GM19395 (cell line): Measurements from ENCODE around the gene TLCD3B.

Experiments used
- ATAC-seq: cut with Tn5 transposase; IDR thresholded peaks from one replicate; pipeline ENCODE4 v1.9.1; 2021; ENCODE audit warnings: mild to moderate bottlenecking, moderate library complexity; ENCODE audit not compliant: unreplicated experiment

Gene TLCD3B

DNA sequence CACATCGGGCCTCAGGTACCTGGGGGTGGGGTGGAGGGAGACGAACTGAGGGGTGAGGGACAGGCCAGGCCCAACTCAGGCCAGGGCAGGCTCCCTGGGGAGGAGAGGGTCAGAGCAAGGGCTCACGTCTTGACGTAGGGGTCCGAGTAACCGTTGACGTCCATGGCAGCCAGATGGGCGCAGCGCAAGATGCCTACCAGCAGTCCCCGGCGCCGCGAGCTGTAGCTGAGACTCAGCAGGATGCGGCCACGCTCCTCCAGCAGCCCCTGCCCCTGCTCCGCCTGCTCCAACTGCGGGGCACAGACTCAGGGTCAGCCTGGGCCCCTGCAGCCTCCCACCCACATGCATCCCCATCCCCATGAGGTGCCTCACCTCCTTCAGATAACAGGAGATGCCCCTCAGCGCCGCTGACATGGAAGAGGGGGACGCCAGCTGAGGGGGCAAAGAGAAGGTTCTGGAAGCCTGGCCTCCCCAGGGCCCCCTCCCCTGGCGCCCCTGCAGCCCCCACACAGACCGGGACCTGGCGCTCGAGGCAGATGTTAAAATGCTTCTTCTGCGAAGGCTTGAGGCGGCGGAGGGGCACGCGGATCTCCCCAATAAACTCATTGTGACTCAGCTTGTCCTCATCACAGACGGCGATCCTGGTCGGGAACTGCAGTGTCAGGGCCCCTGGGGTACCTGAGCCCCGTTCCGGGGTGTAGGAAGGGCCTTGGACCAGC, 24.3 kb downstream of the TLCD3B start:
- no peak for ATAC-seq

DNA sequence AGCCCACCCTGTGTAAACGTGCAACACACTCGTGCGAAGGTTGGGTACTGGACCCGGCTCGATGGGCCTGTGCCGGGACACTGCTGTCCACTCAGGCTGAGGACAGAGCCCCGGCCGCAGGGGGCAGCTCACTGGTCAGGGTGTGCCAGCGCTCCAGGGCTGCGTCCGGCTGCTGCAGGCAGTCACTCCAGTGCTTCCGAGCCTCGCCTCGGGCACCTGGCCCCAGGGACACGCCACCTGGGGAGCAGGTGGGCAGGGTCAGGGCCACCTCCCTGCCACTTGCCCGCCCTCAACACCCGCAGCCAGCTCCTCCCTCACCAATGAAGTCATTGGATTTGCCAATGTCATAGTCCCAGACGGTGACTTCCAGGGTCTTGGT, 25.0 kb downstream of the TLCD3B start:
- no peak for ATAC-seq

DNA sequence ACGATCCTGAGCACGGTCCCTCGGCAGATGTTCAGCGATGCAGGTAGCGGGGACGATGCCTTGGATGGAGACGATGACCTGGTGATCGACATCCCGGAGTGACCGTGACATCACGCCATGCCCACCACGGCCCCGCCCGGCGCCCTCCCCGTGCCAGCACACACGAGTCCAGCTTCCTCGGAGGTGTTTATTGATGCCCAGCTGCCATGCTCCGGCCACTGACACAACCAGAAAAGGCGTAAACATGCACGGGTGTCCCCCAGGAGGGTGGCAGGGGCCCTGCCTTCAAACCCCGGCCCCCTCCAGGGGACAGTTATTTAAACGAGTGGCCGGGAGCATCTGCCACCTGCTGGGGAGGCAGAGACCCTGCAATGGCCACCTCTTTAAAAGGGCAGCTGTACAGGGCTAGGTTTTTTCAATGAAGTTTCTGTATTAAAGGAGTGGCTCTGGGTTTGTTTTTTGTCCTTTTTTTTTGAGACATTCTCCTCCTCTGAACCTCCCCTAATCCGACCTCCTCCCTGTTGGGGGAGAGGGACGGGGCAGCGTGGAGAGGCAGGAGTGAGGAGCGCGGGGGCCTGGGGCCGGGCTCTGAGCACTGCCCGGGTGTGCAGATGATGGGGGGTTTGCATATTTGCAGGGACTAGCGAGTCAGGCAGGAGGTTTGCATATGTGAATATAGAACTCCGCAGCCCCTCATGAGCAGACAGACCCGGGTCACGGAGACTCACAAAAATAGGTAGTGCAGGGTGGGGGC, 25.6 kb downstream of the TLCD3B start:
- no peak for ATAC-seq

DNA sequence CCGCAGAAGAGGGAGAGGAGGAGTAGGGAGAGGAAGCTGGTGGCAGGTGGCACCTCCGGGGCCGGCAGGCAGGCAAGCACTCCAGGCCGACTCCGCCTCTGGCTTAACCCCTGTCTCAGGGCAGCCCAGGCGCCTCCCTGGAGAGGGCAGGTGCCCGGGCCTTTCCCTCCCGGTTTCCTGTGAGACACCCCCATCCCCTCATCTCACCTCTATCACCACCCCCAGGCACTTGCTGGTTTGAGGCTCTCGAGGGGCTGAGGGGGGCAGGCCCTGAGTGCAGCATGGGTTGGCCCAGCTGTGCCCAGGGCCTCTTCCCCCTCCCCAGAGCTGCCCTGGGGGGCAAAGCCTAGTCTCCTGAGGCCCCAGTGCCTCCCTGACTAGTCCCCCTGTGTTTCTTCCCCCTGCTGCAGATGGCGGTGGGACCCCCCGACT, 26.2 kb downstream of the TLCD3B start:
- ATAC-seq, result no peak

DNA sequence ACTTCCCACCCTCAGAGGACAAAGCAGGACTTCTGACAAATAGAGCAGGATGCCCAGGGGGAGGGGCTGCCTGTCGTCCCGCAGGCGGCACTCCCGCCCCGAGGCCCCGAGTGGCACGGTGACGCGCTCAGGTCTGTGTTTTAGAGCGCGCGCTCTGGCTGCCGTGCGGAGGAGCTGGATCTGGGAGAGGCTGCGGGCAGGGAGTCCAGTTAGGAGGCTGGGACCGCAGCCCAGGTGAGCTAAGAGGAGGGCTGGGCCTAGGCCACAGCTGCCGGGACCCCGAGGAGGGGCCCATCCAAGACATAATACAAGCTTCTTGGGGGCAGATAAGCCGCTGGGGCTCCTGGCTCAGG, 26.7 kb downstream of the TLCD3B start:
- no peak for ATAC-seq

DNA sequence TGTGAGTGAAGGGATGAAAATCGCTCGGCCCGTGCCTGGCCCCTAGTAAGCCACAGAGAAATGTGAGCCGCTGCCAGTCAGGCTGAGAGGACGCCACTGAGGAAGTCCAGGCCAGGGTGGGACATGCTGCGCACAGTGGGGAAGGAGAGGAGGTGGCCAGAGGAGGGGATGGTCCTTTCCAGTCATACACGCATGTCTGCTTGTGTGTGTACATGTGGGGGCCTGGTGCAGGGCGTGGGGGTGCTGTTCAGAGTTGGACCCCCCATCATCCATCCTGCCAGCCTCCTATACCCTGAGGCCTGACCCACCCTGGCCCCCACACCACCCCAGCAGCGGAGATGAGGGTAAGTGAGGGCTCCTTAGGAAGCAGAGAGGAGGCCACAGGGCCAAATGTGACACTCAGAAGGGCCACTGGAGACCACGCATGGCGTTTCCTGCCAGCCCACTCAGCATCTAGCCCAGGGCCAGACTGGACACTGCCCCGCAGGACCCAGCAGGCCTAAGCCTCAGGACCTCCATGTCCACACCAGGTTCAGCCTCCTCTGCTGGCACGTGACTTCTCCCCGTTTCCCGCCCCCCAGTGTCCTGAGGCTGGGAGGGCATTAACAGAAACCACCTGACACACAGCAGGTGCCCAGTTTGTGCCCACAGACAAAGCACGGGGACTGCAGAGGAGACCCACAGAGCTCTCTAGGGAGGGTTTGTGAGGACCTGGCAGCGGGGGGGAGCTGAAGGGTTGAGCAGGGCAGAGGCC, 27.2 kb downstream of the TLCD3B start:
- no peak for ATAC-seq

DNA sequence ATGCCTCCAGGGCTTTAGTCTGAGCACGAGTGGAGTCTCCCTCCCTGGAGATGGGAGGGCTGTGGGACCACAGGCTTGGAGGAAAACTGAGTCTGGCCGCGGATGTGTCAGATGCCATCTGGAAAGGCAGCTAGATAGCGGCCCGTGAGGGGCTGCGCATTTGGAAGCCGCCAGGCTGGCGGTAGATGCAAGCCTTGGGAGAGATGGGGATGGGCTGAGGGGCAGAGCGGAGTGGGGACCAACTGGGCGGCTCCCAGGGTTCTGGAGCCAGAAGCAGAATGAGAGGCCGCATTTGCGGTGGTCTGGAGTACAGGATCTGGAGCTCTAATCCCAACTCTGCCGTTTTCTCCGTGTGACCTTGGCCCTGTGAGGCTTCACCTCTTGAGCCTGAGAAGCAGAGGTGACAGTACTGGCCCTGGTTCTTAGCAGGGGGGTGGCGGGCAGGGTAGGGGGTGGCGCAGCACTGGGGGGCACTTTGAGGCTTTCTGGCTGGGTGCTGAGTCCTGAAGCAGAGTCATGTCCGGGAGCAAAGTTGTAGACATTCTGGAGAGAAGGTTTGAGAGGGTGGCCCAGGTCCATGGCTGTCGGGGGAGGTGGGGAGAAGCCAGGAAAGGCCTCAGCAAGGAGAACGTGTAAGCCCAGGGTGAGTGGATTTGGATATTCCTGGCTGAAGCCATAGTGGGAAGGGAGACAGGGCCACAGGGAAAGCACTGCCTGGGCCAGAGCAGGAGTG, 28.3 kb downstream of the TLCD3B start:
- ATAC-seq, result no peak

DNA sequence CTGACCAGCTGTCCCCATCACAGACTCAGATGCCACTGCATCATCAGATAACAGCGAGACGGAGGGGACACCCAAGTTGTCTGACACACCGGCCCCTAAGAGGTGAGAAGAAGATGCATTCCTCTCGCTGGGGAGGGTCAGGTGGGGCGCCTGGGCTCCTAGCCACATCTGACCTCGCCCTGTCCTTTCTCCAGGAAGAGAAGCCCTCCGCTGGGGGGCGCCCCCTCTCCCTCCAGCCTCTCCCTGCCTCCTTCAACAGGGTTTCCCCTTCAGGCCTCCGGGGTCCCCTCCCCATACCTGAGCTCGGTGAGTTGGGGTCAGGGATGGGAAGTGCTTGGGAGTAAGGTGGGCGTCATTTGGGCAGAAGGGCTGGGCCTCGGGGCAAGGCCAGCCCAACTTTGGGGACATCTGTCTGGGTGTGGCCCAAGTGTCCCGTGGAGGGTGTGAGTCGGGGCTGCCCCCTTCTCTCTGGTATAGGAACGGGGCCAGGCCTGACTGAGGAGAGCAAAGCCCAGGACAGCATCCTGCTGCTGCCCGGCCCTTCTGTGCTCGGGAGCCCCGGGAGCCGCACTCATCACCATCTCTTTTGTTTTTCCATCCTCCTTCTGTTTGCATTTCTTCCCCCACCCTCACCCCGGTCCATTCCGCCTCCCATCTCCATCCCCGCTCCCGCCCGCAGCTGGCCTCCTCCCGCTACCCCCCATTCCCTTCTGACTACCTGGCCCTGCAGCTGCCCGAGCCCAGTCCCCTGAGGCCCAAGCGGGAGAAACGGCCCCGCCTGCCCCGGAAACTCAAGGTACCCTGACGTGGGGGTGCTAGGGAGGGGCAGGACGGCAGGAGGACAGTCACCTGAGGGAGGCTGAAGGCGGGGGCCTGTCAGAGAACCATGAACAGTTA, 30.1 kb downstream of the TLCD3B start:
- no peak for ATAC-seq

DNA sequence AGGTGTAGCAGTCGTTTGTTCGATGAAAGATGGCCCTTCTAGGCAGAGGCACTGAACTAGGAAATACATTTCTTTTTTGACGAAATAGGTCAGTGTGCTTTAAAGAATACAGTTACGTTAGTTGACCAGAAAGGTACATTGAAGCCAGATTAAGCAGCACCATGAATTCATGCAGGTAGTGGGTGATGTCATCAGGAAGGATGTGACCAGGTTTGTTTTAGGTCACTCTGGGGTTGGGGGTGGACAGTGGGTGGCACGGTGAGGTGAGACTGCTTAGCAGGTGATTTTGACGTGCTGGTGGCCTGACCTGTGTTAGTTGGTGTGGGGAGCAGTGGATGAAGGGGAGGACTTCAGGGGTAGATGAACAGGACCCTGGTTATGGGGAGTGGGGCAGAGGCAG, 31.5 kb downstream of the TLCD3B start:
- ATAC-seq, result no peak

DNA sequence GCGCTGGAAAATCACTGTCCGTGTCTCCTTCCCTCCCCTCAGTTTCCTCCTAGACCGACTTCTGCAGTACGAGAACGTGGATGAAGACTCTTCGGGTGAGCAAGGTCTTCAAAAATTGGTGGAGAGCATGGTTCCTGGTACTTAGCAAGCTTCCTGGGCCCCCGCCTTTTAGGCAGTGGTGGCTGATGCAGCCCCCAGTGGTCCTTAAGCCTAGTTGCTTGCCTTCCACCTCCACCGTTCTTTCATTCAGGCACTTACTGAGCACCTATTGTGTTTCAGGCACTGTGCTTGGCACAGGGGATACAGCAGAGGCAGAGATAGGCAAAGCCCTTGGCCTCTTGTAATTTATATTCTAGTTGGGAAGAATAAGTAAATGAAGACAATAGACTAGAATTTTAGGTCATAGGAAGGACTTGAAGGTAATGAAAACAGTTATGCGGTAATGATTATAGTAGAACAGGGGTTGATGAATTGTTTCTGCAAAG, 34.3 kb downstream of the TLCD3B start:
- ATAC-seq, result no peak

DNA sequence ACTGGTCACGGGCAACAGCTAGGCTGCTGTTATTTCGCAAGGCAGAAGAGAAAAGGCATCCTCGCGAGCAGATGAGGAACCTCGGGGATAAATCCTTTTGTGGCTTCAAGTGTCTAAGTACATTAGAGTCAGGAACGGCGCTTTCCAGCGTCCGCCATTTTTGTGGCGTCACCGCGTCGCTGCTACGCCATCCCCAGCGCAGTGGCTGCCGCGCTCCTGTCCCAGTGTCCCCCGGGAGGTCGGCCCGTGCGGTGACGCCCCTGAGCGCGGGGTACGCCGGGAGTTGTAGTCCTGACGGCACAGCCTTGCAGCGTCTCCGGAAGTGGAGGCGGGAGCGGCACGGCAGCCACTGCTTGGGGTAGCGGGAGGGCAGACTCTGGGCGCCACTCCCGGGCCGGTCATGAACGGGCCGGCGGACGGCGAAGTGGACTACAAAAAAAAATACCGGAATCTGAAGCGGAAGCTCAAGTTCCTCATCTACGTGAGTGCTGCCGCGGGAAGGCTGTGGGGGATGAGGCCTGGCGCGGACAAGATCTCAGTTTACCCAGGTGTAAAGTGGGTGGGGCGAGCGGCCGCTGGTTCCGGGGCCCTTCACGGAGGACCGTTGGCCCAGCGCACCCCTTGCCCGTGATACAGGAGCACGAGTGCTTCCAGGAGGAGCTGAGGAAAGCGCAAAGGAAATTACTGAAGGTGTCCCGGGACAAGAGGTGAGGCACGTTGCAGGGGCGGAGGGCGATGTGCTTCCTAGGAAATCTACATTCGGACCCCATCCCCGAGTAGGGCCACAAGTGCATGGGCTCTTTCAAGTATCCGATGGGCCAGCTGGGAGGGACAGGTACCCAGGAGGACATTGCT, 34.9 kb downstream of the TLCD3B start, which contains the start of gene INO80E:
INO80E (plus strand) TSS at position 331 of the 855 bp plus-strand sequence; CDS start at position 401, 70 bp downstream.
- peak; percentile 78 for ATAC-seq

DNA sequence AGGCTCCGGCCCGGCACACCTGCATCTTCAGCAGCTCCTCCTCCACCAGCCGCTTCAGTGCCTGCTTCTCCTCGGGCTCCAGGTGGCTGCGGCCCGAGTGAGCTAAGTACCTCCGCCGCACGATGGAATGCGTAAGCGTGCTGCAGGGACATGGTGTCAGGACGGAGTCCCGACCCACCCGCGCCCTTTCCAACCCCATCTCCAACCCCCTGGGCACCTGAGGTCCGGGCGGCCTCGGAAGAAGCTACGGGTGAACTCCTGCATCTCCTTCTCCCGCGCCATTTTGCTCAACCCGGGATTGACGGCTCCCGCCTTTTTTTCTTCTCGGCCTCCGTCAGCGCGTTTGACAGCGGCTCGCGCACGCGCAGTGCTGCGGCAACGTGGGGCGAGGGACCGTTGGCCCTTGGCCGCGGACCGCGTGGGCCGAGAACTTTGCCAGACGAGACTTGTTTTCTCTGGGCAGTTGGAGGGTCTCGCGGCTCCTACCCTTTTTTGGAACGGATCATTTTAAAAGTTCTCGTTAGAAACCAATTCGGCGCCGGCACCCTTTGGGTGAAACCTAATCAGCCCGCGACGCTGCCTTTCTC, 35.7 kb downstream of the TLCD3B start, which contains the start of gene HIRIP3:
HIRIP3 (minus strand) TSS at position 294 of the 587 bp plus-strand sequence; CDS start at position 282, 12 bp downstream.
- peak; percentile 60 for ATAC-seq

DNA sequence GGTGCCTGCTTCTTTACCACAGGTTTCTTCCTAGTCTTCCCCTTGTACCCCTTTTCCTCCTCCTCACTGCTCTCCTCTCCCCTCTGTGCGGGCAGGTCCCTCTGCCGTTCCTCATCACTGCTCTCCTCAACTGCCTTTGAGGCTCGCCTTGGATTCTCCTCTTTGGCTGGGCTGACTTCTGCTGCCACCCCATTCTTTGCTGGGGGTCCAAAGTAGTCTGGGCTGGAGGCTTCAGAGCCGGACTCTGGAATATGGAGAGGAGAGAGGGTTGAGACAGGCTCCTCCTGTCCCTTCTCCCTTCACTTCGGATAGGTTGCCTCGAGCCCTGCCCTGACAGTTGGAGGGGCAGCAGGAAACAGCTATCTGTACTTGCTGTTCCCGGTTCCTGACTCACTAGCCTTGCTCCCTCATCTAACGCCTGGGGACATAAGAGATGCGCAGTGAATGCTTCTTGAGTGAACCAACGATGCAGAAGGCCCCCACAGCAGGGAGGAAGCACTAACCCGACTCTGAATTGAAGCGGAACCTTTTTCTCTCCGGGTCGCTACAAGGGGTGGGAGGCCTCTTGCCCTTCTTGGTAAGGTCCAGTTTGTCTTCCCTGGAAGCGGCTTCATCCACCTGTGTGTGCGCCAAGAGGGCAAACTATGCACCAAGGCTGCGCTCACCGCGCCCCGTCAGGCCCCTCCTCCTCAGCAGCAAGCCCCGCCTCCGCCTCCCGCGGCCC, 36.3 kb downstream of the TLCD3B start:
- ATAC-seq, result peak; percentile 41

DNA sequence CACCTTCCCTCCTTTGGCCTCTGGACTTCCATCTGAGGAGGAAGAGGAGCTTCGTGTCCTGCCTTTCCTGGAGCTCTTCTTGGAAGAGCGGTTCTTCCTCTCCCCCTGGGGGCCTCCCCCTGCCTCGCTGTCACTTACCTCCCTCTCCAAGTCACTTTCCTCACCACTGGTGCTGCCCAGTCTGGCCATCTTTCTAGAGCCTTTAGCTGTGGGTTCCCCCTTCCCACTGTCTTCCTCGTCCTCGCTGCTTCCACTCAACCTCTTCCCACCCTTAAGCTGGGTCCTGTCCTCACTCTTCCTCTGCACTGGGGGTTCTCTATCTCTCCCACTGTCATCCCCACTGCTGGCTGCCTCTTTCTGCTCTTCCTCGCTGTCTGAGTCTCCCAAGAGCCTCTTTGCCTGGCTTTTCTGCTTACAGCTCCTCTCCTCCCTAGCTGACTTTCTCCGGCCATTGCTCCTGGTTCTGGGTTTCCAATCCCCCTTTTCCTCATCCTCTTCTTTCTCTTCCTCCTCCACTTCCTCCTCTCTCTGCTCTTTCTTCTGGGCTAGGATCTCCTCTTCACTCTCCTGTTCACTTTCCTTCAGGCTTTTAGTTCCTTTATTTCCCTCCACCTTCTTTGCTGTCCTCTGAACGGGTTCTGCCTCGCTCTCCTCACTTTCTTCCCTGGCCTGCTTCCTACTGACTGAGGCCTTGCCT, 37.0 kb downstream of the TLCD3B start:
- no peak for ATAC-seq

DNA sequence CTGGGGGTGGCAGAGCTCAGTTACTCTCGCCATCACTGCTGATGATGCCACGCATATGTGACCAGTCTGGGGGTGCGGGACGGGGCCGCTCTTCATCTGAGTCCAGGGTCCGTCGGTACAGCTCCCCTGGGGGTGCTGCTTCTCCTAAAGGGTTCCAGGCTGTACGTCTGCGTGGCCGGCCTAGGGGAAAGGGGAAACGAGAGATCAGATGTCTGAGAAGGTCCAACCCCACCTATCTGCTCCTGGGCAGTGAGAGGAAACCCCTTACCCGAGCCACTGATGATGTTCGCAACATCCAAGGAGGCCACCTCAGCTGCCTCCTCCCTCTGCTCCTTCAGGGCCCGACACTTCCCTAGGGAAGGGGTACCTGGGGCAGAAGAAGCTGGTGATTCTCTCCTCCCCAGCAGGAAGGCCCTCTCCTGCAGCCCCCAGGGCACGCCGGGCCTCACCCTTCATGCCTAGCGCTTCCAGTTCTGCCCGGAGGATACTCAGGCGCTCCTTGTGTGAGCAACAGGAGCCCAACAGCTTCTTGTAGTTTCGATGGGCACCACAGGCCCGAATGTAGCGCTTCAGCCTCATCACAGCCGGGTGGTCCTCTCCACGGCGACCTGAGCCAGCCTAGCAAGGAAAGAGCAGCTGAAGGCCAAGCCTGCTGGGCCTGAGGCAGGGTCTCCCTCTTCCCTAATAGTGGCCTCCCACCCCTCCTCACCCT, 37.7 kb downstream of the TLCD3B start:
- no peak for ATAC-seq

DNA sequence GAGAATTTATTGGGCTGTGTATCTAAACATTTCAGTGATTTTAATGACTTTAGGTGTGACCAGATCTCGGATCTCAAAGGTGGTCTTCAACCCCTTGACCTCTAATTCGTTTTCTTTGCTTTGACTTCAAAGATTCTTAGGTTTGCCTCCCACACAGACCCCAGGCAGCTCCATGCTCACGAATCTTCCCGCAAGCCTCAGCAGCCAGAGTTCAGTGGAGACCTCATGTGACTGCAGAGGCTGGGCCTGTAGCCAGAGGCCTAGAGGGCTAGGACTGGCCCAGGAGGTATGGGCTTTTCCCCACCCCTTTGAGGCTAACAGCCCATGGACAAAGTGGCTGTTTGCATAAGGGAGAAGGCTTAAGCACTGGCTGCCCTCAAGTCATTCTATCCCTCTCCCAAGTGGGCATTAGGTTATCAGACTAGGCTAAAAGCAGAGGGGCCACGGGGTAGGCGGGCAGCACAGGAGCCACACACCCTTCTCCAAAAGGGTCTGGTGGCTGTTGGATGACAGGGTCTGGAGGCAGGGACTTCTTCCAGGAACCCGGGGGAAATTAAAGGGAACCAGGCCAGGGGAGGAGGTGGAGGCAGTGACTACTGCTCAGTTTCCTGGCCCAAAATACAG, 38.6 kb downstream of the TLCD3B start:
- ATAC-seq, result no peak
